ENCODE measurements around the gene NAT8L. TPM values are rescaled to one million over a fixed set of nuclear protein-coding genes. Genes with fewer than 3 reads are reported as not detected.

The NAT8L gene
- total RNA-seq, 1 experiment from 2014 or later = 9.2 TPM

DNA sequence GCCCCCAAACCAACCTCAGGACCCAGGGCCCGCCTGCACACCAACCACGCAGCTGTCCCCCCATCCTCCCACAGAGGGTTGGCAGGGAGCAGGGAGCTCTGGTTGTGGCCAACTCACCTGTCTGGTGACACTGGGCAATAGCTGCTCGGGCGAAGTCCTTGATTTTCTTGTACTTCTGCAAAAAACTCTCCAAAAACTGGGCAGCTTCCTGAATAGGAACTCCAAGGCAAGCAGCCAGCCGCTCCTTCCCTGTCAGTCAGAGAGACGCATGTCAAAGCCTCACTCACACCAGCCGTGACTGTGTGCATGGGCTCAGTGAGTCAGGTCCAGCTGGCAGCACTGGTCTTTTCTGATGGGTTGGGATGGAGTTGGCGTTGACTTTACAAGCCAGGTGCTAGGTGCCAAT lies 26.4 kb downstream of the NAT8L start:
- Histone ChIP-seq H4K20me1 (ENCODE audit: insufficient read depth) (no peaks in the 10 kb centered on the region), H3K9me3 (ENCODE audit: control insufficient read depth in 1 of 2, insufficient read depth in 1 of 2, low read depth in 1 of 2, low read length in 2 of 2) (no peaks in the 10 kb centered on the region), H3K36me3 (ENCODE audit: control insufficient read depth in 1 of 2, insufficient read depth in 2 of 2, low read length in 2 of 2) (no peaks in the 10 kb centered on the region), H2AFZ (ENCODE audit: low read depth, low read length, poor library complexity, severe bottlenecking) (no peak overlapping the region), H3K9me2 (ENCODE audit: insufficient read depth) (no peaks in the 10 kb centered on the region), H3K9ac (ENCODE audit: low read length) (no peak overlapping the region), H3K27ac (ENCODE audit: low read depth, low read length) (no peak overlapping the region), H3K4me3 (replicated peaks in 1 of 2; ENCODE audit: low read depth in 1 of 2, low read length in 2 of 2) (no peak overlapping the region), H3K27me3 (ENCODE audit: insufficient read depth, low read length) (no peaks in the 10 kb centered on the region), H3K79me2 (ENCODE audit: insufficient read depth, low read length) (no peaks in the 10 kb centered on the region), H3K4me2 (ENCODE audit: low read length) (no peak overlapping the region), H3K4me1 (ENCODE audit: control insufficient read depth in 1 of 2, insufficient read depth in 2 of 2, low read length in 2 of 2) (0 out of 4 replicates have a peak, but pooled peaks cover 0 to 2% of the 10 kb centered on the region in 2 experiments)
- intact Hi-C loops (cut with micrococcal nuclease) = no loop called here
- TF ChIP-seq CBX3 (IDR thresholded peaks at IDR 0.05; ENCODE audit: low read depth) (no peak), ELF1 (IDR thresholded peaks at IDR 0.05; ENCODE audit: borderline replicate concordance, low read depth) (no peak), TCF7L2 (IDR thresholded peaks at IDR 0.05; ENCODE audit: borderline replicate concordance, extremely low read depth, insufficient read depth, insufficient read length) (no peak), EZH2phosphoT487 (IDR thresholded peaks at IDR 0.05; ENCODE audit: borderline replicate concordance) (no peak), EZH2 (IDR thresholded peaks at IDR 0.05) (no peak), YY1 (IDR thresholded peaks at IDR 0.05; ENCODE audit: extremely low read depth, insufficient replicate concordance, low read depth, low read length) (no peak), CEBPB (IDR thresholded peaks at IDR 0.05; ENCODE audit: low read depth) (no peak), SRF (IDR thresholded peaks at IDR 0.05; ENCODE audit: low read depth) (no peak), POLR2AphosphoS5 (IDR thresholded peaks at IDR 0.05; ENCODE audit: low read depth, low read length) (no peak), ZNF274 (IDR thresholded peaks at IDR 0.05; ENCODE audit: low read depth, low read length) (no peak), EGR1 (IDR thresholded peaks at IDR 0.05; ENCODE audit: low read depth) (no peak), SIN3A (IDR thresholded peaks at IDR 0.05; ENCODE audit: low read depth) (no peak), ZFX (IDR thresholded peaks at IDR 0.05) (no peak), POLR2A (IDR thresholded peaks at IDR 0.05; ENCODE audit: borderline replicate concordance, extremely low read depth, insufficient read depth, insufficient read length) (no peak), RAD21 (IDR thresholded peaks at IDR 0.05; ENCODE audit: low read depth) (no peak), SP1 (IDR thresholded peaks at IDR 0.05; ENCODE audit: low read depth) (no peak)
- TF ChIP-seq, protein P1, sequence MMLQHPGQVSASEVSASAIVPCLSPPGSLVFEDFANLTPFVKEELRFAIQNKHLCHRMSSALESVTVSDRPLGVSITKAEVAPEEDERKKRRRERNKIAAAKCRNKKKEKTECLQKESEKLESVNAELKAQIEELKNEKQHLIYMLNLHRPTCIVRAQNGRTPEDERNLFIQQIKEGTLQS (IDR thresholded peaks at IDR 0.05) = no peak
- TF ChIP-seq, protein P2, sequence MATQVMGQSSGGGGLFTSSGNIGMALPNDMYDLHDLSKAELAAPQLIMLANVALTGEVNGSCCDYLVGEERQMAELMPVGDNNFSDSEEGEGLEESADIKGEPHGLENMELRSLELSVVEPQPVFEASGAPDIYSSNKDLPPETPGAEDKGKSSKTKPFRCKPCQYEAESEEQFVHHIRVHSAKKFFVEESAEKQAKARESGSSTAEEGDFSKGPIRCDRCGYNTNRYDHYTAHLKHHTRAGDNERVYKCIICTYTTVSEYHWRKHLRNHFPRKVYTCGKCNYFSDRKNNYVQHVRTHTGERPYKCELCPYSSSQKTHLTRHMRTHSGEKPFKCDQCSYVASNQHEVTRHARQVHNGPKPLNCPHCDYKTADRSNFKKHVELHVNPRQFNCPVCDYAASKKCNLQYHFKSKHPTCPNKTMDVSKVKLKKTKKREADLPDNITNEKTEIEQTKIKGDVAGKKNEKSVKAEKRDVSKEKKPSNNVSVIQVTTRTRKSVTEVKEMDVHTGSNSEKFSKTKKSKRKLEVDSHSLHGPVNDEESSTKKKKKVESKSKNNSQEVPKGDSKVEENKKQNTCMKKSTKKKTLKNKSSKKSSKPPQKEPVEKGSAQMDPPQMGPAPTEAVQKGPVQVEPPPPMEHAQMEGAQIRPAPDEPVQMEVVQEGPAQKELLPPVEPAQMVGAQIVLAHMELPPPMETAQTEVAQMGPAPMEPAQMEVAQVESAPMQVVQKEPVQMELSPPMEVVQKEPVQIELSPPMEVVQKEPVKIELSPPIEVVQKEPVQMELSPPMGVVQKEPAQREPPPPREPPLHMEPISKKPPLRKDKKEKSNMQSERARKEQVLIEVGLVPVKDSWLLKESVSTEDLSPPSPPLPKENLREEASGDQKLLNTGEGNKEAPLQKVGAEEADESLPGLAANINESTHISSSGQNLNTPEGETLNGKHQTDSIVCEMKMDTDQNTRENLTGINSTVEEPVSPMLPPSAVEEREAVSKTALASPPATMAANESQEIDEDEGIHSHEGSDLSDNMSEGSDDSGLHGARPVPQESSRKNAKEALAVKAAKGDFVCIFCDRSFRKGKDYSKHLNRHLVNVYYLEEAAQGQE (IDR thresholded peaks at IDR 0.05; ENCODE audit: low read depth) = no peak
- TF ChIP-seq, protein P3, sequence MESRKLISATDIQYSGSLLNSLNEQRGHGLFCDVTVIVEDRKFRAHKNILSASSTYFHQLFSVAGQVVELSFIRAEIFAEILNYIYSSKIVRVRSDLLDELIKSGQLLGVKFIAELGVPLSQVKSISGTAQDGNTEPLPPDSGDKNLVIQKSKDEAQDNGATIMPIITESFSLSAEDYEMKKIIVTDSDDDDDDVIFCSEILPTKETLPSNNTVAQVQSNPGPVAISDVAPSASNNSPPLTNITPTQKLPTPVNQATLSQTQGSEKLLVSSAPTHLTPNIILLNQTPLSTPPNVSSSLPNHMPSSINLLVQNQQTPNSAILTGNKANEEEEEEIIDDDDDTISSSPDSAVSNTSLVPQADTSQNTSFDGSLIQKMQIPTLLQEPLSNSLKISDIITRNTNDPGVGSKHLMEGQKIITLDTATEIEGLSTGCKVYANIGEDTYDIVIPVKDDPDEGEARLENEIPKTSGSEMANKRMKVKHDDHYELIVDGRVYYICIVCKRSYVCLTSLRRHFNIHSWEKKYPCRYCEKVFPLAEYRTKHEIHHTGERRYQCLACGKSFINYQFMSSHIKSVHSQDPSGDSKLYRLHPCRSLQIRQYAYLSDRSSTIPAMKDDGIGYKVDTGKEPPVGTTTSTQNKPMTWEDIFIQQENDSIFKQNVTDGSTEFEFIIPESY (IDR thresholded peaks at IDR 0.05; ENCODE audit: extremely low read depth, insufficient replicate concordance, low read length) = no peak
- TF ChIP-seq, protein P4, sequence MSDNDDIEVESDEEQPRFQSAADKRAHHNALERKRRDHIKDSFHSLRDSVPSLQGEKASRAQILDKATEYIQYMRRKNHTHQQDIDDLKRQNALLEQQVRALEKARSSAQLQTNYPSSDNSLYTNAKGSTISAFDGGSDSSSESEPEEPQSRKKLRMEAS (IDR thresholded peaks at IDR 0.05) = no peak
- DNase-seq (ENCODE audit: low read depth, low spot score) = no peak
- no TSS peak for BruUV-seq (replicated peaks)
- ChIA-PET RAD21 (ENCODE audit: low non-redundant PET in 1 of 2, low total read pairs in 2 of 2, uncharacterized antibody in 2 of 2, unreplicated experiment in 2 of 2) (no interaction called here), POLR2A (no interaction called here), CTCF (no interaction called here)
- no peak for ATAC-seq
